ENCODE data around the gene DAND5.

DAND5 gene

DNA sequence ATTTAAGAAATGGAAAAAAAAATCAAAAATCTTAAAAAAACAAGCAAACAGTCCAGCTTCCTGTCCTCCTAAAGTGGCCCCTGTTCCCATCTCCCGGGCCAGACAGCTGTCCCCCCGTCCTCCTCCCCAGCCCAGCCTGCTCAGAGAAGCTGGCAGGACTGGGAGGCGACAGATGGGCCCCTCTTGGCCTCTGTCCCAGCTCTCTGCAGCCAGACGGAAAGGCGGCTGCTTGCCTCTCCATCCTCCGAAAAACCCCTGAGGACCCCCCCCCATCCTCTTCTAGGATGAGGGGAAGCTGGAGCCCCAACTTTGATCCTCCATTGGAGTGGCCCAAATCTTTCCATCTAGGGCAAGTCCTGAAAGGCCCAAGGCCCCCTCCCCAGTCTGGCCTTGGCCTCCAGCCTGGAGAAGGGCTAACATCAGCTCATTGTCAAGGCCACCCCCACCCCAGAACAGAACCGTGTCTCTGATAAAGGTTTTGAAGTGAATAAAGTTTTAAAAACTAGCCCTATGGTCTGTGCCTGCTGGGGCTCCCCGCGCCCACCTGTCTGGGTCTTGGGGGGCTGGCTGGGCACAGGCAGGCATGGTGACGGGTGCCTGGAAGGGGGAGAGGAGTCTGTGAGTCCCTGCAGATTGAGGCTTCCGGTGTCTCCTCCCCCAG, 16.1 kb upstream of the DAND5 start:
- TF ChIP-seq, protein P1, sequence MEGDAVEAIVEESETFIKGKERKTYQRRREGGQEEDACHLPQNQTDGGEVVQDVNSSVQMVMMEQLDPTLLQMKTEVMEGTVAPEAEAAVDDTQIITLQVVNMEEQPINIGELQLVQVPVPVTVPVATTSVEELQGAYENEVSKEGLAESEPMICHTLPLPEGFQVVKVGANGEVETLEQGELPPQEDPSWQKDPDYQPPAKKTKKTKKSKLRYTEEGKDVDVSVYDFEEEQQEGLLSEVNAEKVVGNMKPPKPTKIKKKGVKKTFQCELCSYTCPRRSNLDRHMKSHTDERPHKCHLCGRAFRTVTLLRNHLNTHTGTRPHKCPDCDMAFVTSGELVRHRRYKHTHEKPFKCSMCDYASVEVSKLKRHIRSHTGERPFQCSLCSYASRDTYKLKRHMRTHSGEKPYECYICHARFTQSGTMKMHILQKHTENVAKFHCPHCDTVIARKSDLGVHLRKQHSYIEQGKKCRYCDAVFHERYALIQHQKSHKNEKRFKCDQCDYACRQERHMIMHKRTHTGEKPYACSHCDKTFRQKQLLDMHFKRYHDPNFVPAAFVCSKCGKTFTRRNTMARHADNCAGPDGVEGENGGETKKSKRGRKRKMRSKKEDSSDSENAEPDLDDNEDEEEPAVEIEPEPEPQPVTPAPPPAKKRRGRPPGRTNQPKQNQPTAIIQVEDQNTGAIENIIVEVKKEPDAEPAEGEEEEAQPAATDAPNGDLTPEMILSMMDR (IDR thresholded peaks at IDR 0.05; ENCODE audit: low read depth, low read length) = no peak
- H3K4me3 ChIP-seq (ENCODE audit: low read depth, low read length) = no peak overlapping the region

DNA sequence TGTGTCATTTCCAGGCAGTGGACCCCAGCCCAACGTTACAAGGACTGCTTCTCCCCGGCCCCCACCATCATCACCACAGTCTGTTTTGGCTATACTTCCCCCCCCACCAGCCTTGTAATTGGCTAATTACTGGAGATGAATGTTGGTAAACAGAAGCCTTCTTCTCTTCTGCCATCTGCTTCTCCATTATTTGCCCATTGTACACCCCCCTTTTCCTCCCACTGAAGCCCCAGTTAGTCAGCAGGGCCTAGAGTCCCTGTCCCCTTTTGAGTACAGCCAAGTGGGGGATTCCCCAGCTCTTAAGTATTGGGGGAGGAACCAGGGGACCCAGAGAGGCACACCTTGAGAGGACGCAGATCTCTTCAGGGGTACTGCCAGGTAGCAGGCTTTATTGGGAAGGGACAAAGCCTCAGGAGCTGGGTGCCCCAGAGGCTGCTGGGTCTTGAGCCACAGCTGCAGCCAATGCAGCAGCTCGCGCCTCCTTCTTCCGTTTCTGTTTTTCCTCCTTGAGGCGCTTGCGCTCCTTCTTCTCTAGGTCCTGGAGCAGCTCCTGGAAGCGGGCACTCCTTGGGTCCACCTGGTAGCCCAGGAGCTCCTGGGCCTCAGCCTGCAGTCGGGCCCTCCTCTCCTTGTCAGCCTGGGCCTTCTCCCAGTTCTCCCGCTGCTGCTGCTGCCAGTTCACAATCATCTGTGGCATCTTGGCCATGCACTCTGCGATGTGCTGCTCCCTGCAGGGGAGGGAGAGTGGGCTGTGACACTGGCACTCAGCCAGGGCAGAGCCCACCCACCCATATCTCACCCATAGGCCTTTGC, 15.4 kb upstream of the DAND5 start:
- TF ChIP-seq, protein P1 (IDR thresholded peaks at IDR 0.05; ENCODE audit: low read depth, low read length) = no peak
- H3K4me3 ChIP-seq (ENCODE audit: low read depth, low read length) = no peak overlapping the region

DNA sequence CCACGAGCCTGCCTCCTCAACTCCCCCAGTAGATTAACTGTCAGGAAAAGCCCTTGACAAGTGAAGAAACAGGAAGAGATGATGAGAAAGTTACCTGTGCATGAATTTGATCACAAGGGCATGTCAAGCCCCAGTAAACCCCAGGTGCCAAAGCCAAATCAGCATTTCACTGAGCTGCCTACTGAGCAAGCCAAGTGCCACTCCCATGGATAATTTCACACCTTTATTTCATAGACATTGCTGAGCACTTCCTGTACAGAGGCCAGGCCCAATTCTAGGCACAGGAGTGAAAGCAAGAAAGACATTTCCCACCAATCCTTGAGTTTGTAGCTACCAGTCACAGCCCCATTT, 14.8 kb upstream of the DAND5 start:
- TF ChIP-seq, protein P1 (IDR thresholded peaks at IDR 0.05; ENCODE audit: low read depth, low read length) = no peak
- H3K4me3 ChIP-seq (ENCODE audit: low read depth, low read length) = no peak overlapping the region

DNA sequence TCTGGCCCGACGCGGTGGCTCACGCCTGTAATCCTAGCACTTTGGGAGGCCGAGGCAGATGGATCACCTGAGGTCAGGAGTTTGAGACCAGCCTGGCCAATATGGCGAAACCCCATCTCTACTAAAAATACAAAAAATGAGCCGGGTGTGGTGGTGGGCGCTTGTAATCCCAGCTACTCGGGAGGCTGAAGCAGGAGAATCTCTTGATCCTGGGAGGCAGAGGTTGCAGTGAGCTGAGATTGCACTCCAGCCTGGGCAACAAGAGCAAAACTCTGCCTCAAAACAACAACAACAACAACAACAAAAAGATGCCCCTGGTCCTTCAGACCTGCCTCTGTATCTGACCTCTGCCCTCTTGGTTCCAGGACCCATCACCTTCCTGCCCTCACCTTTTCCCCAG, 13.8 kb upstream of the DAND5 start:
- peak overlapping the region; percentile 86 for H3K4me3 ChIP-seq (ENCODE audit: low read depth, low read length)

DNA sequence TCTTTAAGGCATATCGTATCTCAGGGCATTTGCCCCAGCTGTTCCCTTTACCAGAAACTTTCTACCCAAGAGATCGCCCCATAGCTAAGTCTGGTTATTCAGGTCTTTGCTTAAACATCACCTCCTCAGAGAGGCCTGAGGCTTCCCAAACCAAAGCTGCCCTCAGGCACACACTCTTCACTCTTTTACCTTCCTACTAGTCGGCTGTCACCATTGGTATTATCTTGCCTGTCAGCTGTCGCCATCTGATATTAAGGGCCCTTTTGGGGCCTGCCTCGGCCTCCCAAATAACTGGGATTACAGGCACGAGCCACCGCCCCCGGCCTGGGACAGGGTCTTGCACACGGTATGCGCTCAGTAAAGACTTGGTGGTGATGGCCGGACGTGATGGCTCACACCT, 13.4 kb upstream of the DAND5 start:
- H3K4me3 ChIP-seq (ENCODE audit: low read depth, low read length) = peak overlapping the region; percentile 86
- TF ChIP-seq, protein P1 (IDR thresholded peaks at IDR 0.05; ENCODE audit: low read depth, low read length) = no peak

DNA sequence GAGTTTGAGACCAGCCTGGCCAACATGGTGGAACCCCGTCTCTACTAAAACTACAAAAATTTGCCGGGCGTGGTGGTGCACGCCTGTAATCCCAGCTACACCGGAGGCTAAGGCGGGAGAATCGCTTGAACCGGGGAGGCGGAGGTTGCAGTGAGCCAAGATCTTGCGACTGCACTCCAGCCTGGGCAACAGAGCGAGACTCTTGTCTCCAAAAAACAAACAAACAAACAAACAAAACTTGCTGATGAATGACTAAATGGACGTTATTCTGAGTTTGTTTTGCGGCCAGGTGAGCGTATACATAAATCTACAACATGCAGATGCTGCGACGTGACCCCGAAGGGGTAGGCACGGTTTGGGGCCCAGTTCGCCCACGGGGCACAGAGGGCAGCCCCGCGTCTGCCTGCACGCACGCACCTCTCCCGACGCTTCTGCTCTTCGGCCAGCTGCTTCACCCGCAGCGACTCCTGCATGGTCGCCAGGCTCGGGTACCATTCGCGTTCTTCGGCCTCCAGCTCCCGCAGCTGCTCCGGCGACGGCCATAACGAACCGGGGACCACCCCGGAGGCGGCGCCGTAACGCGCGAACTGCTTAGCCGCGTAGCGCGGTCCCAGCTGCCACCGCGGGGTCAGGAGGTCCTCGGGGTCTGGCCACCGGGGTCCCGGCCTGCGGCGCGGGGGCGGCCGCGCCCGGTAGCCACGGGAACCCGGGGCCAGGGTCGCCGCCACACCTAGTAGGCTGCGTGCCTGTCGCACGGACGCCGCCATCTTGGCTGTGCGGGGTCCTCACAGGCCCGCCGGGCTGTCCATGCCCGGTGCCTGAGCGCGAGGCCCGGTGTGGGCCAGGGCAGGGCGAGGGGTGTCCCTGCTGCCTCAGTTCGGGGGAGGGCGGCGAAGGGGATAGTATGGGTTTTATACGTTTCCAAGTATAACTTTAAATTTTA, 12.7 kb upstream of the DAND5 start, which contains the start of gene GADD45GIP1:
GADD45GIP1 (minus strand) TSS at position 778 of the 943 bp plus-strand sequence; CDS start at position 767, 11 bp downstream.
- TF ChIP-seq, protein P1 (IDR thresholded peaks at IDR 0.05; ENCODE audit: low read depth, low read length) = no peak
- peak within 1 kb of the TSS; percentile 86 for H3K4me3 ChIP-seq (ENCODE audit: low read depth, low read length)

DNA sequence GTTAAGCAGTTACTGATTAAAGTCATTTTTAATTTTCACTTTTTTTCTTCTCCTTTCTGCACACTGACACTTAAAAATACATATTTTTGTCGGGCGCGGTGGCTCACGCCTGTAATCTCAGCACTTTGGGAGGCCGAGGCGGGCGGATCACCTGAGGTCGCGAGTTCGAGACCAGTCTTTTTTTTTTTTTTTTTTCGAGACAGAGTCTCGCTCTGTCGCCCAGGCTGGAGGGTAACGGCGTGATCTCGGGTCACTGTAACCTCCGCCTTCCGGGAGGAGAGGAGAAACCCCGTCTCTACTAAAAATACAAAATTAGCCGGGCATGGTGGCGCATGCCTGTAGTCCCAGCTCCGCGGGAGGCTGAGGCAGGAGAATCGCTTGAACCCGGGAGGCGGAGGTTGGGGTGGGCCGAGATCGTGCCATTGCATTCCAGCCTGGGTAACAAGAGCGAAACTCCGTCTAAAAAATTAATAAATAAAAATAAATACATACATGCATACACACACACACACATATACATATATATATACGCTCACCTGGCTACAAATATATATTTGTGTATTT, 11.9 kb upstream of the DAND5 start:
- peak overlapping the region; percentile 86 for H3K4me3 ChIP-seq (ENCODE audit: low read depth, low read length)

Measured in WI38 (cell line).